Nephron (organoid): ENCODE measurements around the gene RUNX2.

Experiments used
- H3K27ac Mint-ChIP-seq, 3 experiments: 2 replicates each; pipeline ENCODE4 v1.8.0; 2020; ENCODE audit warnings: mixed read lengths in 3 of 3, mild to moderate bottlenecking in 2 of 3, moderate library complexity in 1 of 3
- H3K27me3 Mint-ChIP-seq: 2 replicates; pipeline ENCODE4 v1.8.0; 2021; ENCODE audit warnings: low read depth, mild to moderate bottlenecking, moderate library complexity, mixed read lengths
- H3K36me3 Mint-ChIP-seq: 2 replicates; pipeline ENCODE4 v1.8.0; 2020; ENCODE audit warnings: low read depth, mixed read lengths
- H3K4me1 Mint-ChIP-seq: 2 replicates; pipeline ENCODE4 v1.8.0; 2020; ENCODE audit warnings: mixed read lengths
- H3K4me3 Mint-ChIP-seq, 3 experiments: 2 replicates each; pipeline ENCODE4 v1.8.0; 2020; ENCODE audit warnings: mild to moderate bottlenecking in 3 of 3, mixed read lengths in 3 of 3, moderate library complexity in 2 of 3
- H3K9me3 Mint-ChIP-seq: 2 replicates; pipeline ENCODE4 v1.8.0; 2020; ENCODE audit warnings: mixed read lengths
- TF ChIP-seq, protein P1 (sequence below), 3 experiments: fragments of 200-600 bp; sonication (generic); IDR thresholded peaks; one replicate each; pipeline ENCODE4 v1.5.0; 2021; ENCODE audit warnings: antibody characterized with exemption in 3 of 3; ENCODE audit not compliant: unreplicated experiment in 3 of 3

Gene RUNX2

DNA sequence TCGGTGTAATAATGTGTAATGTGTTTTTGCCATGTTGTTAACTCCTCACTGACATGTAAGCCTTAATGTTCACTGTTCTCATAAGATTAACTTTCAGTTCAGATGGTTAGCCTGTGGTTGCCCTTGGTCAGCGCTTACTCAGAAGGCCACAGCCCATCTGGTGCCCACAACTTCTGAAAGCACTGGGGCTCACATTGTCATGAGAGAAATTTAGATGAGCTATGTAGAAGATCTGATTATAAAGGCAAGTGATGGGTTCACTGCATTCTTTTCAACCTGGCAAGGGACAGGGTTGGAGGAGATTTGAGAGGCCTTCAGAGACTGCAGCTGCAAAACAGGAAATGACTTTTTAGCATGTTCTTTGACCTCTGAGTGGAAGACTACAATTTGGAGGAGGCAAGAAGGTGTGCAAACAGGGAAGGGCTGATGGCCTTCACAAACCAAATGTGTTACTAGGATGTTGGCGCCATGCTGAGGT, 291.9 kb downstream of the RUNX2 start:
- Mint-ChIP-seq H3K4me3 (no peak overlapping the region), H3K27ac (no peak overlapping the region), H3K4me1 (no peaks in the 10 kb centered on the region), H3K36me3 (no peaks in the 10 kb centered on the region), H3K27me3 (peaks cover 24% of the 10 kb centered on the region), H3K9me3 (no peaks in the 10 kb centered on the region)
- TF ChIP-seq, protein P1, sequence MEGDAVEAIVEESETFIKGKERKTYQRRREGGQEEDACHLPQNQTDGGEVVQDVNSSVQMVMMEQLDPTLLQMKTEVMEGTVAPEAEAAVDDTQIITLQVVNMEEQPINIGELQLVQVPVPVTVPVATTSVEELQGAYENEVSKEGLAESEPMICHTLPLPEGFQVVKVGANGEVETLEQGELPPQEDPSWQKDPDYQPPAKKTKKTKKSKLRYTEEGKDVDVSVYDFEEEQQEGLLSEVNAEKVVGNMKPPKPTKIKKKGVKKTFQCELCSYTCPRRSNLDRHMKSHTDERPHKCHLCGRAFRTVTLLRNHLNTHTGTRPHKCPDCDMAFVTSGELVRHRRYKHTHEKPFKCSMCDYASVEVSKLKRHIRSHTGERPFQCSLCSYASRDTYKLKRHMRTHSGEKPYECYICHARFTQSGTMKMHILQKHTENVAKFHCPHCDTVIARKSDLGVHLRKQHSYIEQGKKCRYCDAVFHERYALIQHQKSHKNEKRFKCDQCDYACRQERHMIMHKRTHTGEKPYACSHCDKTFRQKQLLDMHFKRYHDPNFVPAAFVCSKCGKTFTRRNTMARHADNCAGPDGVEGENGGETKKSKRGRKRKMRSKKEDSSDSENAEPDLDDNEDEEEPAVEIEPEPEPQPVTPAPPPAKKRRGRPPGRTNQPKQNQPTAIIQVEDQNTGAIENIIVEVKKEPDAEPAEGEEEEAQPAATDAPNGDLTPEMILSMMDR (IDR thresholded peaks at IDR 0.05; ENCODE audit: unreplicated experiment in 3 of 3) = no peak

DNA sequence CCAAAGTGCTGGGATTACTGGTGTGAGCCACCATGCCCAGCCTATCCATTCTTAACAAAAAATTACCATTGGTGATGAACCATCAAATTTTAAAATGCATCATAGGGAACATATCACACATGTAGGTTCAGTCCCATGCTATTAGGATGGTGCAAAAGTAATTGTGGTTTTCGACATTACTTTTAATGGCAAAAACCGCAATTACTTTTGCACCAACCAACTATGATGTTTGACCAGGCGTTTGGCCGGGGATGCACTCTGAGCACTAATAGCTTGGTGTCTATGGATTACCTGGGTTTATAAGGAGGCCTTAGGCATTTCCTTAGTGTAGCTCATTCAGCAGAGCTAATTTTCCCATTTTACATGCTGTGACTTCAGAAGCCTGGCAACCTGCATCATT, 296.1 kb downstream of the RUNX2 start:
- TF ChIP-seq, protein P1 (IDR thresholded peaks at IDR 0.05; ENCODE audit: unreplicated experiment in 3 of 3) = no peak
- peaks cover 17% of the 10 kb centered on the region for H3K4me1 Mint-ChIP-seq
- no peak overlapping the region for H3K27ac Mint-ChIP-seq
- H3K9me3 Mint-ChIP-seq = no peaks in the 10 kb centered on the region
- peaks cover 25% of the 10 kb centered on the region for H3K27me3 Mint-ChIP-seq
- H3K4me3 Mint-ChIP-seq = no peak overlapping the region
- H3K36me3 Mint-ChIP-seq = no peaks in the 10 kb centered on the region

DNA sequence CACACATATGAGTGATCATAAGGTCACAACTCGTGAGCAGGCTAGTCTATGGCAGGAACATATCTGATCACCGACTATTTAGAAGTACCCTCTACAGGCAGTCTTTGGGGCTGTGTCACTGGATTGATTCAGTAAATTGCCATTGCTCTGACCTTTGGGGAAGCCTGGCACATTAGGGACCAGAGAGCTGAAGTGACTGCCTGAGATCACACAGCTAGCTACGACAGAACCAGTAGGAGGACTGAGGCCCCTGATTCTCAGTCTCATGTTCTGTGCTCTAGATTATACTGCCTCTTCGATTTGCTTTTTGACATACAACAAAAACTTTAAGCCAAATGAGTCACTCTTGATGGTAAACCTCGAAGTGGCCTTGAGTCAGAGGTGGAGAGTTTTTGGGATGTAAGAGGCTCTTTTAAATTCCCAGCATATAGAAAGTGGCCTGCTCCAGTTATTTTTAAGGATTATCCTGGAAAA, 297.1 kb downstream of the RUNX2 start:
- H3K4me1 Mint-ChIP-seq = peaks cover 17% of the 10 kb centered on the region

DNA sequence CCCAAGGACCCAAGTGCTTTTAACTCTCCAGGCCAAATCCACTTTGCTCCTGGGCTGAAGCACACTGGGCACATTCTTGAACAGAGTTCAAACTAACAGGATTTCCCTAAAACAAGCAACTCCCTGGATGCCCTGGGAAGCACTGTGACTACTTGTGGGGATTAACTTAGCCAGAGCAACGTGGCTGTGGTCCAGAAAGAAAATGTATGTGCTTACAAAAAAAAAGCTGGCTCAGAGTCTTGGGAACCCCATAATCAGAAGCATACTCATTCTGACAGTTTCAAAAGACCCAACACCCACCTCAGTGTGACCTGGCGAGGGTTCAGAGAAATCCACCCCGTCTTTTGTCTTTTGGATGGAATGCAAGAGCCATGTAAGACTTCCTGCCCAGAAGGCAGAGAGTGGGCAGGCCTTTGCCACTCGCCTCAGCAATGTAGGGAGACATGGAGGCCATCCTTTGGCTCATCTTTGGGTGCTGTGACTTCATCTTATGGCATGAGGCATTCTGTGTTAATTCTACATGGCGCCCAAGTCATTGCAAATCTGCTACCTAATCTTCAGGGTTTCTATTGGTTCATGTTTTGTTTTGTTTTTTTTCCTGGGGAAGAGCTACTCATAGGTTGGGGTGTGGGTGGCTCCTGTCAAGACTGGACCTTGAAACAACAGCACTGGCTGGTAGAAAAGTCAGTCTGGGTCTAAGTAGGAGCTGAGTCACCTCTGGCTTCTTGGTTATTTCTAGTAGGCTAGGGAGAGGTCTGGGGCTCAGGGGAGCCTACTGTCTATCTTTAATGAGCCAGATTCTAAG, 298.2 kb downstream of the RUNX2 start:
- peak overlapping the region; percentile 7 to 71 (median 40) for H3K27ac Mint-ChIP-seq
- no peaks in the 10 kb centered on the region for H3K36me3 Mint-ChIP-seq
- no peak overlapping the region for H3K4me3 Mint-ChIP-seq
- H3K9me3 Mint-ChIP-seq = no peaks in the 10 kb centered on the region
- peaks cover 17% of the 10 kb centered on the region for H3K4me1 Mint-ChIP-seq
- TF ChIP-seq, protein P1 (IDR thresholded peaks at IDR 0.05; ENCODE audit: unreplicated experiment in 3 of 3) = no peak
- H3K27me3 Mint-ChIP-seq = peaks cover 27% of the 10 kb centered on the region

More for the DNA sequence above, 297.1 kb downstream of the RUNX2 start:
- Mint-ChIP-seq H3K9me3 (no peaks in the 10 kb centered on the region), H3K36me3 (no peaks in the 10 kb centered on the region), H3K27ac (peak overlapping the region in 1 of 3 experiments; percentile 71), H3K4me3 (no peak overlapping the region), H3K27me3 (peaks cover 27% of the 10 kb centered on the region)
- TF ChIP-seq, protein P1 (IDR thresholded peaks at IDR 0.05; ENCODE audit: unreplicated experiment in 3 of 3) = no peak

DNA sequence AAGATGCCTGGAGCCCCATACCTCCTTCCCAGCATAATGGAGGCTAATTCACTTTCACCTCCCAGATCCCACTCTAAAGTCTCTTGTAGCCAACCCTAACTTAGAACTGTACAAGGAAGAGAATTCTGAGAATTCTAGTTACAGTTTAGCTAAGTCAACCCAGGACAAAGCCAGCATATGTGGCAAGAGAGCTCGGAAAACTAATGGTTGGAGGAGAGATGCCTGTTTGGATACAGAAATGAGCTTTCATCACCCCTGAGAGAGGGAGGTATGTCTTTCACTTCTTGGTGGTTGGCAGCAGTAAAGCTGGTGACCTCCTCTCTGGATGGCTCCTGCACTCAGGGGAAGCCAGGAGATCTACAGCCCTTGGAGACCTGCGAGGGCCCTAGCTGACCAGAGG, 302.2 kb downstream of the RUNX2 start:
- Mint-ChIP-seq H3K4me1 (peaks cover 32% of the 10 kb centered on the region), H3K36me3 (no peaks in the 10 kb centered on the region), H3K9me3 (no peaks in the 10 kb centered on the region), H3K27ac (no peak overlapping the region), H3K4me3 (no peak overlapping the region), H3K27me3 (peaks cover 27% of the 10 kb centered on the region)
- TF ChIP-seq, protein P1 (IDR thresholded peaks at IDR 0.05; ENCODE audit: unreplicated experiment in 3 of 3) = no peak
